Esophagus muscularis mucosa (tissue), 4 donors: ENCODE data around the gene TNFRSF11A.

ENCODE experiments used
- CTCF ChIP-seq, 3 experiments: fragments of 200-600 bp in 2 of 3; fragments of 450-650 bp in 1 of 3; sonication (generic) in 2 of 3; IDR thresholded peaks; one replicate each; pipeline ENCODE4 v1.5.1; 2017 to 2019; ENCODE audit warnings: antibody characterized with exemption in 3 of 3, mild to moderate bottlenecking in 2 of 3, moderate library complexity in 1 of 3
- EP300 ChIP-seq: sonication (generic); formaldehyde crosslinking; IDR thresholded peaks from one replicate; pipeline ENCODE4 v1.6.1; 2017; ENCODE audit warnings: antibody characterized with exemption
- POLR2A ChIP-seq: fragments of 450-650 bp; IDR thresholded peaks from one replicate; pipeline ENCODE4 v1.6.1; 2017; ENCODE audit warnings: antibody characterized with exemption, moderate library complexity, mild to moderate bottlenecking, low read depth
- POLR2AphosphoS5 ChIP-seq, 2 donors: sonication (generic); formaldehyde crosslinking; IDR thresholded peaks; one replicate each; pipeline ENCODE4 v1.6.1; 2017; ENCODE audit warnings: antibody characterized with exemption in 2 of 2

DNA sequence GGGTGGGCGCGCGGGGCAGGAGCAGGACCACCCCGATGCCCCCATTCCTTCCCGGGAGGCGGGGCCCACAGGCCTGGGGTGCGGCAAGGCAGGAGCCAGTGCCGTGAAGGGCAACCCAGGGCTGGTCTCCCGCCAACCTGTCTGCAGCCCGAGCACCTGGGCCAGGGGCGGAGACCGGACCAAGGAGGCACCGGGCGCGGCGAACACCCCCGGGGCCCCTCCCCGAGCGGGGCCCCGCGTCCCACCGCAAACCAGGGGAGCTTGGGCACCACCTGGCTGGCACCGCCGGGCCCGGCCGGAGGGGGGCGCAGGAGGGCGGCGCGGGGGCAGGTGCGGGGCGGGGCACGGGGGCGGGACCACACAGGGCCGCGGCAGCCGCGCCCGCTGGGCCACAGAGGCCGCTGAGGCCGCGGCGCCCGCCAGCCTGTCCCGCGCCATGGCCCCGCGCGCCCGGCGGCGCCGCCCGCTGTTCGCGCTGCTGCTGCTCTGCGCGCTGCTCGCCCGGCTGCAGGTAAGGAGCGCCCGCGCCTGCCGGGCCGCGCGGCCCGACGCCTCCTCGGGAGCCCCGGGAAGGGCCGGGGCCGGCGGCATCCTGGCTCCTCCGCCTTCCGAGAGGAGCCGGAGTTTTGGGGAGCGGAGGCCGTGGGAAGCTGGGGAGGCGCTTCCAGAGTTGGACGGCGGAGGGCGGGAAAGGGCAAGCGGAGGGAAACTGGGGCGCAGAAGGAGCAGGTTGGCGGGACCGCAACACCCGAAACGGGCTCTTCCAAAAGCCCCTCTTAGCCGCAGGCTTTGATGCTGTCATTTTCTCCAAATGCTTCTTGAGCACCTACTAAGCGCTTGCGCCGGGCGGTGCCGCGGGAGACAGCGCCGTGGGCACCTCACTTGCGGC, at the start of gene TNFRSF11A:
- no peak for TF ChIP-seq EP300
- peak in 1 of 3 experiments; percentile 22 for TF ChIP-seq CTCF (IDR thresholded peaks at IDR 0.05)
- no peak for TF ChIP-seq POLR2A
- TF ChIP-seq POLR2AphosphoS5 (IDR thresholded peaks at IDR 0.05) = no peak
